Testis (tissue), 2 donors: ENCODE measurements around the gene RGL2.

Source experiments
- CTCF ChIP-seq, 3 experiments: fragments of 450-650 bp in 2 of 3; fragments of 200-600 bp in 1 of 3; sonication (generic) in 1 of 3; IDR thresholded peaks; one replicate each; pipeline ENCODE4 v1.5.1; 2016 to 2019; ENCODE audit warnings: antibody characterized with exemption in 3 of 3, mild to moderate bottlenecking in 2 of 3, moderate library complexity in 1 of 3
- POLR2A ChIP-seq: fragments of 450-650 bp; IDR thresholded peaks from one replicate; pipeline ENCODE4 v1.6.1; 2017; ENCODE audit warnings: antibody characterized with exemption, mild to moderate bottlenecking, moderate library complexity

GRCh38 chr6:33319939-33320314, 21.2 kb upstream of the RGL2 start:
- TF ChIP-seq CTCF (IDR thresholded peaks at IDR 0.05) (no peak), POLR2A (no peak)
